GM10248 (cell line): Measurements from ENCODE around the gene RNF187.

Source experiments
- CTCF ChIA-PET: fragments of 300-600 bp; sonication (Branson Sonifier 250); formaldehyde crosslinking; extraction: SDS; loops from one replicate; lab custom pipeline; 2021; ENCODE audit warnings: antibody characterized with exemption; lab: Yijun Ruan, JAX
- POLR2A ChIA-PET: fragments of 350-650 bp; sonication (Branson Sonifier 250); formaldehyde crosslinking; extraction: SDS; loops from one replicate; lab custom pipeline; 2020; ENCODE audit warnings: antibody characterized with exemption; lab: Yijun Ruan, JAX
- DNase-seq: peaks from one replicate; pipeline ENCODE4 v3.0.0; 2012; ENCODE audit errors: extremely low spot score
- CTCF ChIP-seq: IDR thresholded peaks from 2 replicates; pipeline ENCODE4 v1.5.1; 2012; ENCODE audit warnings: mild to moderate bottlenecking, low read depth; ENCODE audit errors: extremely low read depth, missing control alignments, control extremely low read depth

The RNF187 gene

GRCh38 chr1:228490120-228491078 is 3.2 kb downstream of the RNF187 start:
- POLR2A ChIA-PET = interaction anchor here (0.7 kb wide), 1 partner anchor 413 kb away, joined by 3 read pairs; no protein-coding TSS in a partner anchor
- no peak for TF ChIP-seq CTCF
- CTCF ChIA-PET = interaction anchor here (1.1 to 2.1 kb wide), 2 partner anchors 8 to 11 kb away, joined by 3 to 16 read pairs; no protein-coding TSS in a partner anchor
- DNase-seq = no peak

GRCh38 chr1:228493141-228494043 is 6.2 kb downstream of the RNF187 start:
- POLR2A ChIA-PET = no interaction called here
- DNase-seq = no peak
- no peak for TF ChIP-seq CTCF
- CTCF ChIA-PET = no interaction called here

GRCh38 chr1:228494044-228494353 is 6.8 kb downstream of the RNF187 start:
- ChIA-PET CTCF (no interaction called here), POLR2A (no interaction called here)
- no peak for DNase-seq
- TF ChIP-seq CTCF = no peak

- ChIA-PET CTCF (no interaction called here), POLR2A (no interaction called here)
- no peak for DNase-seq
- no peak for TF ChIP-seq CTCF
Measured at GRCh38 chr1:228494391-228494790, 7.2 kb downstream of the RNF187 start.

GRCh38 chr1:228494970-228495853 is 8.0 kb downstream of the RNF187 start:
- no peak for DNase-seq
- TF ChIP-seq CTCF = no peak
- ChIA-PET POLR2A (no interaction called here), CTCF (no interaction called here)
